Pancreas (tissue), 10 donors: ENCODE results near the gene ZEB1. TPM values are rescaled to one million over a fixed set of nuclear protein-coding genes. Genes with fewer than 3 reads are reported as not detected.
A peak's percentile ranks its signal among the peaks of the same experiment; 100 is the strongest.

Experiments
- ATAC-seq, 4 donors: fragments of 200-7000 bp; cut with Tn5 transposase; one replicate each; pipeline versions ENCODE4 v1.8.0 to v1.9.1; 2020; ENCODE audit warnings: mild to moderate bottlenecking in 4 of 4, moderate library complexity in 4 of 4
- DNase-seq, 6 donors: peaks; one replicate each; pipeline ENCODE4 v3.0.0-alpha.2; 2020
- FAIRE-seq: peaks from 2 replicates; lab custom pipeline; 2012; peaks lifted over from hg19 to GRCh38; lab: Jason Lieb, UNC
- H3K27ac ChIP-seq, 4 donors: fragments of 200-600 bp; sonication (generic); 1 replicate in 3 of 4; 2 replicates in 1 of 4; pipeline versions ENCODE4 v1.5.0 to v1.8.0; 2020
- H3K27me3 ChIP-seq, 4 donors: fragments of 200-600 bp; one replicate each; pipeline ENCODE4 v1.8.0; 2021
- H3K36me3 ChIP-seq, 3 donors: fragments of 200-600 bp; sonication (generic) in 1 of 3; one replicate each; pipeline versions ENCODE4 v1.5.0 to v1.8.0; 2020 to 2021
- H3K4me1 ChIP-seq, 3 donors: fragments of 200-600 bp; one replicate each; pipeline ENCODE4 v1.8.0; 2021
- H3K4me3 ChIP-seq, 4 donors: fragments of 200-600 bp; sonication (generic) in 2 of 4; one replicate each; pipeline versions ENCODE4 v1.5.0 to v1.8.0; 2020 to 2021
- H3K9me3 ChIP-seq, 4 donors: fragments of 200-600 bp; one replicate each; pipeline ENCODE4 v1.8.0; 2021
- CTCF ChIP-seq, 4 donors: fragments of 200-600 bp; sonication (generic) in 3 of 4; IDR thresholded peaks; one replicate each; pipeline versions ENCODE4 v1.5.0 to v1.8.0; 2021; ENCODE audit warnings: antibody characterized with exemption in 4 of 4
- WGBS, 2 donors: extraction: QIAGEN DNeasy Blood & Tissue Kit; methylation state at CpG; one replicate each; pipeline ENCODE4 v1.1.7; 2013; 5-methylcytosine and 5-hydroxymethylcytosine counted together
- intact Hi-C, 3 donors: fragments of 100-400 bp; cut with DNase I; formaldehyde crosslinking; loops; one replicate each; pipeline versions ENCODE4 v1.11.1 to v1.14.2; 2022
- polyA plus RNA-seq, 2 donors: library from polyadenylated mRNA; stranded (reverse); fragments of 200-250 nt; gene quantifications; one replicate each; pipeline ENCODE4 v1.2.3, GENCODE V29; 2013
- total RNA-seq, 6 donors: library from RNA; stranded (reverse); fragmentation: NEBNext Ultra II Directional in 4 of 6; extraction: Animal tissue kit (Norgen Biotek cat#: 25700) in 4 of 6; gene quantifications; one replicate each; pipeline versions ENCODE4 v1.2.1 to v1.2.4, GENCODE V29; 2021 to 2023
- donor health status: healthy with polysubstance abuse.
- donor health status: DM: no; HTN: no; CAD: no; lungs with moderate emphysema.
- donor health status: DM: no; HTN: no; CAD: no.
- donor health status: control.
- donor health status: control.
- donor health status: Bipolar disorder and iron deficiency.
- donor health status: DM: yes; HTN: yes; CAD: no.
- donor health status: DM: no; HTN: no; CAD: no.
- donor health status: DM: no; HTN: no; CAD: no.
- donor health status: DM: yes; HTN: yes; CAD: no.

Gene ZEB1
- total and polyA plus RNA-seq, 8 donors = 3.2 to 21.6 (median 5.0) TPM

- DNase-seq = no peak
- no peak for FAIRE-seq
- TF ChIP-seq CTCF (IDR thresholded peaks at IDR 0.05) = no peak
- ATAC-seq = no peak
- no peak overlapping the region for H3K4me3 ChIP-seq
- H3K27ac ChIP-seq = no peak overlapping the region
- no peaks in the 10 kb centered on the region for H3K4me1 ChIP-seq
- no peaks in the 10 kb centered on the region for H3K9me3 ChIP-seq
- H3K27me3 ChIP-seq = no peaks in the 10 kb centered on the region
- no peaks in the 10 kb centered on the region for H3K36me3 ChIP-seq
- intact Hi-C loops = no loop called here
Observed at GRCh38 chr10:31475519-31475918, 156.5 kb downstream of the ZEB1 start.

- intact Hi-C loops = no loop called here
- Histone ChIP-seq H3K4me3 (no peak overlapping the region), H3K27ac (no peak overlapping the region), H3K9me3 (no peaks in the 10 kb centered on the region), H3K27me3 (no peaks in the 10 kb centered on the region), H3K4me1 (no peaks in the 10 kb centered on the region), H3K36me3 (no peaks in the 10 kb centered on the region)
- FAIRE-seq (no peak), DNase-seq (no peak), ATAC-seq (no peak)
- TF ChIP-seq CTCF (IDR thresholded peaks at IDR 0.05) = no peak
Observed at GRCh38 chr10:31476088-31476487, 157.1 kb downstream of the ZEB1 start.

DNA sequence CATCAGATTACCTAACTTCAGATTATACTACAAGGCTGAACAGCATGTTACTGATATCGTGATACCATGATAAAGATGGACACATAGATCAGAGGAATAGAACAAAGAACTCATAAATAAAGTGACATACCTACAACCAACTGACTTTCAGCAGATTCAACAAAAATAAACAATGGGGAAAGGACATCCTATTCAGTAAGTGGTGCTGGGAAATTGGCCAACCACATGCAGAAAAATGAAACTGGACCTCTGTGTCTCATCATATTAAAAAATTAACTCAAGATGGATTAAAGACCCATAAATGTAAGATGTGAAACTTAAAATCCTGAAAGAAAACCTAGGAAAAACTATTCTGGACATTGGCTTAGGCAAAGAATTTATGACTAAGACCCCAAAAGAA lies 158.6 kb downstream of the ZEB1 start:
- no peaks in the 10 kb centered on the region for H3K4me1 ChIP-seq
- WGBS, 2 donors = 66 to 69% methylated on average over 1 of the region's 1 CpG
- no peak overlapping the region for H3K4me3 ChIP-seq
- DNase-seq (no peak), FAIRE-seq (peak; percentile 9), ATAC-seq (no peak)
- no peak for TF ChIP-seq CTCF (IDR thresholded peaks at IDR 0.05)
- H3K27me3 ChIP-seq = no peaks in the 10 kb centered on the region
- intact Hi-C loops = no loop called here
- H3K27ac ChIP-seq = no peak overlapping the region
- H3K9me3 ChIP-seq = no peaks in the 10 kb centered on the region
- H3K36me3 ChIP-seq = no peaks in the 10 kb centered on the region

DNA sequence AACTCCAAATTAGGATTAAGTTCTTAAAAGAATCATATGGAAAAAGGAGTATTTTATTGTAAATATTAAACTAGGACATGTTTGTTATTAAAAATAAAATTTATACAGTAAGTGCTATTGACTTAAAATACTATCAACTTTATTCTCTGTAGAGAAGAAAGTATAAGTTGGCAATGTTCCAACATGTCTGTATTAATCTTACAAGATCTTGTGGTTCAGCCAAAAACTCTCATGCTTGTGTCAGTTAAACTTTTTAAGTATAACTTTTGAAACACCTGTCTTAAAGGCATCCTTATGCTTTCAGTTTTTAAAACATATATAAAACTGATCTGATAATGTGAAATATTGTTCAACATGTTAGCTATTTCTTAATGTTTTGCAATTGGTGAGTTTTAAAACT lies 160.7 kb downstream of the ZEB1 start:
- no peak for ATAC-seq
- Histone ChIP-seq H3K4me3 (no peak overlapping the region), H3K27me3 (no peaks in the 10 kb centered on the region), H3K36me3 (no peaks in the 10 kb centered on the region), H3K9me3 (no peaks in the 10 kb centered on the region), H3K27ac (no peak overlapping the region), H3K4me1 (peaks cover 0 to 8% (median 6%) of the 10 kb centered on the region in 3 donors)
- DNase-seq = no peak
- intact Hi-C loops = loop anchor here in 1 of 3 donors (10.0 kb wide), 1 partner anchor 695 kb away; no protein-coding TSS in a partner anchor
- TF ChIP-seq CTCF (IDR thresholded peaks at IDR 0.05) = no peak
- FAIRE-seq = peak; percentile 78

- 11 to 14% methylated on average over 2 of the region's 2 CpGs for WGBS, 2 donors
- H3K36me3 ChIP-seq = no peaks in the 10 kb centered on the region
- H3K4me3 ChIP-seq = no peak overlapping the region
- TF ChIP-seq CTCF (IDR thresholded peaks at IDR 0.05) = no peak
- H3K4me1 ChIP-seq = peaks cover 0 to 8% (median 6%) of the 10 kb centered on the region in 3 donors
- ATAC-seq (peak in 3 of 4 donors; percentile 45 to 85 (median 75)), DNase-seq (no peak), FAIRE-seq (no peak)
- H3K9me3 ChIP-seq = no peaks in the 10 kb centered on the region
- H3K27ac ChIP-seq = no peak overlapping the region
- intact Hi-C loops = loop anchor here in 1 of 3 donors (10.0 kb wide), 1 partner anchor 699 kb away; no protein-coding TSS in a partner anchor
- no peaks in the 10 kb centered on the region for H3K27me3 ChIP-seq
Observed at GRCh38 chr10:31483546-31483945, 164.5 kb downstream of the ZEB1 start.
